Nephron (organoid): ENCODE data around the gene MYBBP1A.
"Not testable (repeated sequence)": the region's sequence is repeated elsewhere in the genome, so short reads cannot be mapped to it uniquely, and the experiment has no call there.

Experiments used
- H3K27ac Mint-ChIP-seq, 3 experiments: 2 replicates each; pipeline ENCODE4 v1.8.0; 2020; ENCODE audit warnings: mixed read lengths in 3 of 3, mild to moderate bottlenecking in 2 of 3, moderate library complexity in 1 of 3
- H3K27me3 Mint-ChIP-seq: 2 replicates; pipeline ENCODE4 v1.8.0; 2021; ENCODE audit warnings: low read depth, mild to moderate bottlenecking, moderate library complexity, mixed read lengths
- H3K36me3 Mint-ChIP-seq: 2 replicates; pipeline ENCODE4 v1.8.0; 2020; ENCODE audit warnings: low read depth, mixed read lengths
- H3K4me1 Mint-ChIP-seq: 2 replicates; pipeline ENCODE4 v1.8.0; 2020; ENCODE audit warnings: mixed read lengths
- H3K4me3 Mint-ChIP-seq, 3 experiments: 2 replicates each; pipeline ENCODE4 v1.8.0; 2020; ENCODE audit warnings: mild to moderate bottlenecking in 3 of 3, mixed read lengths in 3 of 3, moderate library complexity in 2 of 3
- H3K9me3 Mint-ChIP-seq: 2 replicates; pipeline ENCODE4 v1.8.0; 2020; ENCODE audit warnings: mixed read lengths
- CTCF ChIP-seq, 3 experiments: fragments of 200-600 bp; sonication (generic); IDR thresholded peaks; one replicate each; pipeline ENCODE4 v1.5.0; 2021; ENCODE audit warnings: antibody characterized with exemption in 3 of 3; ENCODE audit not compliant: unreplicated experiment in 3 of 3

MYBBP1A gene

GRCh38 chr17:4590981-4591453, 35.8 kb upstream of the MYBBP1A start:
- no peaks in the 10 kb centered on the region for H3K9me3 Mint-ChIP-seq
- no peak overlapping the region for H3K4me3 Mint-ChIP-seq
- TF ChIP-seq CTCF (IDR thresholded peaks at IDR 0.05; ENCODE audit: unreplicated experiment in 3 of 3) = no peak
- peak overlapping the region in 2 of 3 experiments; percentile 8 for H3K27ac Mint-ChIP-seq
- H3K36me3 Mint-ChIP-seq = peaks cover 13% of the 10 kb centered on the region
- peaks cover 7% of the 10 kb centered on the region for H3K27me3 Mint-ChIP-seq
- H3K4me1 Mint-ChIP-seq = peaks cover 46% of the 10 kb centered on the region

- Mint-ChIP-seq H3K27me3 (peaks cover 17% of the 10 kb centered on the region), H3K36me3 (peaks cover 12% of the 10 kb centered on the region), H3K4me1 (peaks cover 54% of the 10 kb centered on the region), H3K4me3 (peak overlapping the region in 2 of 3 experiments; percentile 6 to 58), H3K27ac (peak overlapping the region in 2 of 3 experiments; percentile 25 to 70)
- H3K9me3 Mint-ChIP-seq = not testable (repeated sequence)
Observed at GRCh38 chr17:4590042-4590441, 34.9 kb upstream of the MYBBP1A start.

GRCh38 chr17:4588898-4589625, 33.9 kb upstream of the MYBBP1A start:
- H3K27me3 Mint-ChIP-seq = peaks cover 17% of the 10 kb centered on the region
- H3K36me3 Mint-ChIP-seq = peaks cover 10% of the 10 kb centered on the region
- H3K4me1 Mint-ChIP-seq = peaks cover 54% of the 10 kb centered on the region
- peak overlapping the region; percentile 37 to 71 (median 69) for H3K27ac Mint-ChIP-seq
- no peak for TF ChIP-seq CTCF (IDR thresholded peaks at IDR 0.05; ENCODE audit: unreplicated experiment in 3 of 3)
- peak overlapping the region in 2 of 3 experiments; percentile 38 to 58 for H3K4me3 Mint-ChIP-seq
- H3K9me3 Mint-ChIP-seq = no peaks in the 10 kb centered on the region

GRCh38 chr17:4588391-4588790, 33.2 kb upstream of the MYBBP1A start:
- peak overlapping the region; percentile 67 to 88 (median 70) for H3K27ac Mint-ChIP-seq
- peak overlapping the region; percentile 28 to 58 (median 46) for H3K4me3 Mint-ChIP-seq
- H3K36me3 Mint-ChIP-seq = peaks cover 5% of the 10 kb centered on the region
- H3K4me1 Mint-ChIP-seq = peaks cover 57% of the 10 kb centered on the region
- no peak for TF ChIP-seq CTCF (IDR thresholded peaks at IDR 0.05; ENCODE audit: unreplicated experiment in 3 of 3)
- H3K9me3 Mint-ChIP-seq = no peaks in the 10 kb centered on the region
- peaks cover 22% of the 10 kb centered on the region for H3K27me3 Mint-ChIP-seq

GRCh38 chr17:4587803-4588202, 32.6 kb upstream of the MYBBP1A start:
- peak overlapping the region; percentile 28 to 58 (median 46) for H3K4me3 Mint-ChIP-seq
- H3K36me3 Mint-ChIP-seq = peaks cover 5% of the 10 kb centered on the region
- peaks cover 22% of the 10 kb centered on the region for H3K27me3 Mint-ChIP-seq
- peak overlapping the region; percentile 67 to 88 (median 70) for H3K27ac Mint-ChIP-seq
- H3K4me1 Mint-ChIP-seq = peaks cover 61% of the 10 kb centered on the region
- no peaks in the 10 kb centered on the region for H3K9me3 Mint-ChIP-seq
- TF ChIP-seq CTCF (IDR thresholded peaks at IDR 0.05; ENCODE audit: unreplicated experiment in 3 of 3) = no peak

- Mint-ChIP-seq H3K27me3 (peaks cover 22% of the 10 kb centered on the region), H3K4me1 (peaks cover 66% of the 10 kb centered on the region), H3K4me3 (peak overlapping the region; percentile 28 to 96 (median 94)), H3K9me3 (no peaks in the 10 kb centered on the region), H3K27ac (peak overlapping the region; percentile 70 to 100 (median 97)), H3K36me3 (peaks cover 5% of the 10 kb centered on the region)
- TF ChIP-seq CTCF (IDR thresholded peaks at IDR 0.05; ENCODE audit: unreplicated experiment in 3 of 3) = no peak
Observed at GRCh38 chr17:4587195-4587594, 32.0 kb upstream of the MYBBP1A start.
